Thoracic aorta (tissue), 2 donors: Measurements from ENCODE around the gene NELFCD. TPM values are rescaled to one million over a fixed set of nuclear protein-coding genes. Genes with fewer than 3 reads are reported as not detected.

ENCODE experiments used
- ATAC-seq: fragments of 150-250 bp; one replicate; pipeline ENCODE4 v1.8.0; 2017; ENCODE audit warnings: low read depth; ENCODE audit not compliant: insufficient number of reproducible peaks, low FRiP score
- DNase-seq: peaks from one replicate; pipeline ENCODE4 v3.0.0-alpha.2; 2020; ENCODE audit warnings: low spot score
- H3K27ac ChIP-seq, 2 donors: fragments of 200-600 bp; sonication (generic); 1 replicate in 1 of 2; 2 replicates in 1 of 2; pipeline ENCODE4 v1.5.1; 2016; ENCODE audit warnings: mild to moderate bottlenecking in 2 of 2, moderate library complexity in 2 of 2
- H3K27me3 ChIP-seq: fragments of 200-600 bp; sonication (generic); replicated peaks from 2 replicates; pipeline ENCODE4 v1.6.0; 2016; ENCODE audit warnings: mild to moderate bottlenecking; ENCODE audit not compliant: insufficient read depth
- H3K36me3 ChIP-seq: fragments of 200-600 bp; sonication (generic); one replicate; pipeline ENCODE4 v1.5.1; 2016
- H3K4me1 ChIP-seq, 2 donors: fragments of 200-600 bp; sonication (generic); 1 replicate in 1 of 2; 2 replicates in 1 of 2; pipeline versions ENCODE4 v1.5.1 to v1.6.0; 2016; ENCODE audit warnings: low read depth in 2 of 2, mild to moderate bottlenecking in 1 of 2; ENCODE audit not compliant: control insufficient read depth in 1 of 2
- H3K4me3 ChIP-seq: fragments of 200-600 bp; sonication (generic); 2 replicates; pipeline ENCODE4 v1.5.1; 2016; ENCODE audit warnings: mild to moderate bottlenecking
- H3K9me3 ChIP-seq: fragments of 200-600 bp; sonication (generic); 2 replicates; pipeline ENCODE4 v1.5.1; 2016
- CTCF ChIP-seq: fragments of 200-600 bp; sonication (generic); IDR thresholded peaks from one replicate; pipeline ENCODE4 v1.5.1; 2019; ENCODE audit warnings: antibody characterized with exemption
- total RNA-seq, 2 donors: library from RNA; depleted of rRNA; stranded (reverse); fragments of >200 nt; gene quantifications; one replicate each; pipeline versions ENCODE4 v1.1.0 to v1.2.3, GENCODE V29; 2016

Gene NELFCD
- total RNA-seq, 2 donors from 2014 or later, result 50.9 to 52.6 TPM

- DNase-seq, result no peak
Observed at GRCh38 chr20:58986286-58986967, 5.4 kb downstream of the NELFCD start.

DNA sequence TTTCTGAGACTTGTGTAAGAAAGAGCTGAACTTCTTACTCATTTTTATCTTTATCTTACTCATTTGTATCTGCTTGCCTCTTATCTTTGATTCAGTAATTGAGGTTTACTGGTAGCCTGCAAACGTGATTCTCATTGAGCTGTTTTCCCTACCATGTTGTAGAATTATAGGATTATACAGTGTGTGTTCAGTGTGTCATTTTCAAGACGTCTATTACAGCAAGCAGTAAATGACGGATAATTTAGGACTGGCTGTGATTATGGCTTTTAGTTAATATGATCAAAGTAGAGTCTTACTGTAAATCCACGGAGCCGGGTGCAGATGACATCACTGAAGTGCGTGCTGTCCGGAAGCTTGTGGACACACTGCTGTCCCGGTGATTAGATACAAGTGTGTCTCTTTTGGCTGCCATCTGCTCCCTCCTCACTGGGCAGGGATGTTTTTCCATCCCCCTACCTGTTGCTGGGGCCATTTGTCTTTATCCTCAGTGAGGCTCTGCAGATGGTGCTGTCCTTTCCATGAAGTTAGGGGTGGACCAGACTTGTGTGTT lies 6.0 kb downstream of the NELFCD start:
- ATAC-seq (no peak), DNase-seq (no peak)
- no peak for TF ChIP-seq CTCF

More at GRCh38 chr20:58986286-58986967, 5.4 kb downstream of the NELFCD start:
- no peak for TF ChIP-seq CTCF
- Histone ChIP-seq H3K4me1 (peaks cover 13 to 49% of the 10 kb centered on the region in 2 donors), H3K4me3 (no peak overlapping the region), H3K27ac (no peak overlapping the region), H3K9me3 (no peaks in the 10 kb centered on the region), H3K27me3 (no peaks in the 10 kb centered on the region), H3K36me3 (peaks cover 37% of the 10 kb centered on the region)
- ATAC-seq, result no peak

GRCh38 chr20:58987790-58988564 lies 6.9 kb downstream of the NELFCD start:
- Histone ChIP-seq H3K36me3 (peaks cover 41% of the 10 kb centered on the region), H3K9me3 (no peaks in the 10 kb centered on the region), H3K4me1 (peaks cover 3 to 36% of the 10 kb centered on the region in 2 donors), H3K4me3 (no peak overlapping the region), H3K27me3 (no peaks in the 10 kb centered on the region), H3K27ac (no peak overlapping the region)
- DNase-seq (no peak), ATAC-seq (no peak)
- no peak for TF ChIP-seq CTCF

More for the DNA sequence above, 6.0 kb downstream of the NELFCD start:
- peaks cover 39% of the 10 kb centered on the region for H3K36me3 ChIP-seq
- no peaks in the 10 kb centered on the region for H3K9me3 ChIP-seq
- H3K4me3 ChIP-seq, result no peak overlapping the region
- no peaks in the 10 kb centered on the region for H3K27me3 ChIP-seq
- peaks cover 9 to 45% of the 10 kb centered on the region in 2 donors for H3K4me1 ChIP-seq
- H3K27ac ChIP-seq, result no peak overlapping the region

DNA sequence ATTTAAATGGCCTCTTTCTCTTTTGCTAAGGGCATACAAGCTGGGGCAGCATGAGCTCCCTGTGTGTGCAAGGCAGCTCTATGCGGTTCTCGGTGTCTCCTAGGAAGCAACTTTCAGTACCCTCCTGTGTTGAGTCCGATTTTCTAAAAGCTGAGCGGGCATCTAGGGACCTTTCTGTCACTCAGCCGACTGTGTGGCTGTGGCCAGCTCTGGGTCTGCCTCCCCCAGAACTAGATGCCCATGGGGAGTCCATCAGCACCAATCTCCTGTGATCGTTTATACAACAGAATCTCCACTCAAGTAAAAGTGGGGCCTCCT lies 7.5 kb downstream of the NELFCD start:
- H3K27ac ChIP-seq, result no peak overlapping the region
- H3K36me3 ChIP-seq, result peaks cover 47% of the 10 kb centered on the region
- no peak for TF ChIP-seq CTCF
- no peak overlapping the region for H3K4me3 ChIP-seq
- ATAC-seq (no peak), DNase-seq (no peak)
- H3K9me3 ChIP-seq, result no peaks in the 10 kb centered on the region
- peaks cover 3 to 32% of the 10 kb centered on the region in 2 donors for H3K4me1 ChIP-seq
- no peaks in the 10 kb centered on the region for H3K27me3 ChIP-seq

GRCh38 chr20:58989196-58989595 lies 8.1 kb downstream of the NELFCD start:
- peaks cover 51% of the 10 kb centered on the region for H3K36me3 ChIP-seq
- H3K9me3 ChIP-seq, result no peaks in the 10 kb centered on the region
- no peak for TF ChIP-seq CTCF
- H3K4me1 ChIP-seq, result peaks cover 3 to 25% of the 10 kb centered on the region in 2 donors
- H3K4me3 ChIP-seq, result no peak overlapping the region
- DNase-seq, result no peak
- H3K27me3 ChIP-seq, result no peaks in the 10 kb centered on the region
- ATAC-seq, result no peak
- H3K27ac ChIP-seq, result no peak overlapping the region
